ENCODE measurements around the gene GRM7.

Gene GRM7

GRCh38 chr3:7588236-7588635 is 727.3 kb downstream of the GRM7 start:
- Histone ChIP-seq H3K4me1 (ENCODE audit: insufficient read depth, low read length) (no peaks in the 10 kb centered on the region), H3K36me3 (ENCODE audit: insufficient read depth, low read length) (no peaks in the 10 kb centered on the region), H3K9me3 (ENCODE audit: control insufficient read depth, insufficient read depth, low read length) (no peaks in the 10 kb centered on the region), H3K9ac (ENCODE audit: low read depth, low read length) (no peak overlapping the region)

- H3K4me1 ChIP-seq (ENCODE audit: insufficient read depth, low read length), result no peaks in the 10 kb centered on the region
- H3K9ac ChIP-seq (ENCODE audit: low read depth, low read length), result no peak overlapping the region
- no peaks in the 10 kb centered on the region for H3K9me3 ChIP-seq (ENCODE audit: control insufficient read depth, insufficient read depth, low read length)
- H3K36me3 ChIP-seq (ENCODE audit: insufficient read depth, low read length), result no peaks in the 10 kb centered on the region
Measured at GRCh38 chr3:7589526-7589925, 728.6 kb downstream of the GRM7 start.

GRCh38 chr3:7602297-7602696 is 741.4 kb downstream of the GRM7 start:
- Histone ChIP-seq H3K9me3 (ENCODE audit: control insufficient read depth, insufficient read depth, low read length) (no peaks in the 10 kb centered on the region), H3K4me1 (ENCODE audit: insufficient read depth, low read length) (no peaks in the 10 kb centered on the region), H3K9ac (ENCODE audit: low read depth, low read length) (no peak overlapping the region), H3K36me3 (ENCODE audit: insufficient read depth, low read length) (no peaks in the 10 kb centered on the region)

GRCh38 chr3:7607083-7607482 is 746.2 kb downstream of the GRM7 start:
- H3K9me3 ChIP-seq (ENCODE audit: control insufficient read depth, insufficient read depth, low read length), result no peaks in the 10 kb centered on the region
- H3K36me3 ChIP-seq (ENCODE audit: insufficient read depth, low read length), result no peaks in the 10 kb centered on the region
- H3K4me1 ChIP-seq (ENCODE audit: insufficient read depth, low read length), result no peaks in the 10 kb centered on the region
- no peak overlapping the region for H3K9ac ChIP-seq (ENCODE audit: low read depth, low read length)

- Histone ChIP-seq H3K4me1 (ENCODE audit: insufficient read depth, low read length) (no peaks in the 10 kb centered on the region), H3K9ac (ENCODE audit: low read depth, low read length) (no peak overlapping the region), H3K9me3 (ENCODE audit: control insufficient read depth, insufficient read depth, low read length) (no peaks in the 10 kb centered on the region), H3K36me3 (ENCODE audit: insufficient read depth, low read length) (no peaks in the 10 kb centered on the region)
Measured at GRCh38 chr3:7607676-7608075, 746.8 kb downstream of the GRM7 start.

GRCh38 chr3:7610634-7611033 is 749.7 kb downstream of the GRM7 start:
- H3K36me3 ChIP-seq (ENCODE audit: insufficient read depth, low read length), result no peaks in the 10 kb centered on the region
- no peaks in the 10 kb centered on the region for H3K4me1 ChIP-seq (ENCODE audit: insufficient read depth, low read length)
- H3K9me3 ChIP-seq (ENCODE audit: control insufficient read depth, insufficient read depth, low read length), result no peaks in the 10 kb centered on the region
- H3K9ac ChIP-seq (ENCODE audit: low read depth, low read length), result no peak overlapping the region

- Histone ChIP-seq H3K9me3 (ENCODE audit: control insufficient read depth, insufficient read depth, low read length) (no peaks in the 10 kb centered on the region), H3K4me1 (ENCODE audit: insufficient read depth, low read length) (no peaks in the 10 kb centered on the region), H3K9ac (ENCODE audit: low read depth, low read length) (no peak overlapping the region), H3K36me3 (ENCODE audit: insufficient read depth, low read length) (no peaks in the 10 kb centered on the region)
Measured at GRCh38 chr3:7615043-7615442, 754.1 kb downstream of the GRM7 start.

- Histone ChIP-seq H3K9me3 (ENCODE audit: control insufficient read depth, insufficient read depth, low read length) (no peaks in the 10 kb centered on the region), H3K9ac (ENCODE audit: low read depth, low read length) (no peak overlapping the region), H3K4me1 (ENCODE audit: insufficient read depth, low read length) (no peaks in the 10 kb centered on the region), H3K36me3 (ENCODE audit: insufficient read depth, low read length) (no peaks in the 10 kb centered on the region)
Measured at GRCh38 chr3:7618606-7619005, 757.7 kb downstream of the GRM7 start.

- no peaks in the 10 kb centered on the region for H3K9me3 ChIP-seq (ENCODE audit: control insufficient read depth, insufficient read depth, low read length)
- H3K9ac ChIP-seq (ENCODE audit: low read depth, low read length), result no peak overlapping the region
- H3K4me1 ChIP-seq (ENCODE audit: insufficient read depth, low read length), result no peaks in the 10 kb centered on the region
- H3K36me3 ChIP-seq (ENCODE audit: insufficient read depth, low read length), result no peaks in the 10 kb centered on the region
Measured at GRCh38 chr3:7620401-7620800, 759.5 kb downstream of the GRM7 start.

- Histone ChIP-seq H3K9me3 (ENCODE audit: control insufficient read depth, insufficient read depth, low read length) (no peaks in the 10 kb centered on the region), H3K9ac (ENCODE audit: low read depth, low read length) (no peak overlapping the region), H3K36me3 (ENCODE audit: insufficient read depth, low read length) (no peaks in the 10 kb centered on the region), H3K4me1 (ENCODE audit: insufficient read depth, low read length) (no peaks in the 10 kb centered on the region)
Measured at GRCh38 chr3:7621046-7621630, 760.2 kb downstream of the GRM7 start.

GRCh38 chr3:7621651-7622050 is 760.7 kb downstream of the GRM7 start:
- no peaks in the 10 kb centered on the region for H3K9me3 ChIP-seq (ENCODE audit: control insufficient read depth, insufficient read depth, low read length)
- no peak overlapping the region for H3K9ac ChIP-seq (ENCODE audit: low read depth, low read length)
- H3K36me3 ChIP-seq (ENCODE audit: insufficient read depth, low read length), result no peaks in the 10 kb centered on the region
- H3K4me1 ChIP-seq (ENCODE audit: insufficient read depth, low read length), result no peaks in the 10 kb centered on the region

GRCh38 chr3:7625021-7625420 is 764.1 kb downstream of the GRM7 start:
- Histone ChIP-seq H3K9ac (ENCODE audit: low read depth, low read length) (no peak overlapping the region), H3K9me3 (ENCODE audit: control insufficient read depth, insufficient read depth, low read length) (no peaks in the 10 kb centered on the region), H3K36me3 (ENCODE audit: insufficient read depth, low read length) (no peaks in the 10 kb centered on the region), H3K4me1 (ENCODE audit: insufficient read depth, low read length) (no peaks in the 10 kb centered on the region)

GRCh38 chr3:7630351-7630911 is 769.5 kb downstream of the GRM7 start:
- H3K36me3 ChIP-seq (ENCODE audit: insufficient read depth, low read length), result no peaks in the 10 kb centered on the region
- H3K4me1 ChIP-seq (ENCODE audit: insufficient read depth, low read length), result no peaks in the 10 kb centered on the region
- H3K9ac ChIP-seq (ENCODE audit: low read depth, low read length), result no peak overlapping the region
- no peaks in the 10 kb centered on the region for H3K9me3 ChIP-seq (ENCODE audit: control insufficient read depth, insufficient read depth, low read length)

- Histone ChIP-seq H3K9me3 (ENCODE audit: control insufficient read depth, insufficient read depth, low read length) (no peaks in the 10 kb centered on the region), H3K36me3 (ENCODE audit: insufficient read depth, low read length) (no peaks in the 10 kb centered on the region), H3K9ac (ENCODE audit: low read depth, low read length) (no peak overlapping the region), H3K4me1 (ENCODE audit: insufficient read depth, low read length) (no peaks in the 10 kb centered on the region)
Measured at GRCh38 chr3:7630925-7631324, 770.0 kb downstream of the GRM7 start.

- no peaks in the 10 kb centered on the region for H3K36me3 ChIP-seq (ENCODE audit: insufficient read depth, low read length)
- no peaks in the 10 kb centered on the region for H3K4me1 ChIP-seq (ENCODE audit: insufficient read depth, low read length)
- no peaks in the 10 kb centered on the region for H3K9me3 ChIP-seq (ENCODE audit: control insufficient read depth, insufficient read depth, low read length)
- H3K9ac ChIP-seq (ENCODE audit: low read depth, low read length), result no peak overlapping the region
Measured at GRCh38 chr3:7632305-7632704, 771.4 kb downstream of the GRM7 start.

GRCh38 chr3:7637694-7638093 is 776.8 kb downstream of the GRM7 start:
- H3K4me1 ChIP-seq (ENCODE audit: insufficient read depth, low read length), result no peaks in the 10 kb centered on the region
- H3K36me3 ChIP-seq (ENCODE audit: insufficient read depth, low read length), result no peaks in the 10 kb centered on the region
- H3K9me3 ChIP-seq (ENCODE audit: control insufficient read depth, insufficient read depth, low read length), result no peaks in the 10 kb centered on the region
- H3K9ac ChIP-seq (ENCODE audit: low read depth, low read length), result no peak overlapping the region
